Cardiac fibroblast (primary cell): ENCODE data around the gene PTK6.

Source experiments
- DNase-seq, 2 donors: peaks; one replicate each; pipeline versions ENCODE4 v3.0.0 to v3.0.0-alpha.2; 2010; ENCODE audit warnings: low read depth in 2 of 2
- H3K4me3 ChIP-seq, 2 donors: replicated peaks in 1 of 2; 1 replicate in 1 of 2; 2 replicates in 1 of 2; pipeline ENCODE4 v1.5.1; 2011; ENCODE audit warnings: low read depth in 2 of 2, low read length in 2 of 2, mild to moderate bottlenecking in 2 of 2, moderate library complexity in 1 of 2
- TF ChIP-seq, protein P1 (sequence below): IDR thresholded peaks from one replicate; pipeline ENCODE4 v1.5.1; 2011; ENCODE audit warnings: low read depth, mild to moderate bottlenecking, low read length, inconsistent platforms

The PTK6 gene

DNA sequence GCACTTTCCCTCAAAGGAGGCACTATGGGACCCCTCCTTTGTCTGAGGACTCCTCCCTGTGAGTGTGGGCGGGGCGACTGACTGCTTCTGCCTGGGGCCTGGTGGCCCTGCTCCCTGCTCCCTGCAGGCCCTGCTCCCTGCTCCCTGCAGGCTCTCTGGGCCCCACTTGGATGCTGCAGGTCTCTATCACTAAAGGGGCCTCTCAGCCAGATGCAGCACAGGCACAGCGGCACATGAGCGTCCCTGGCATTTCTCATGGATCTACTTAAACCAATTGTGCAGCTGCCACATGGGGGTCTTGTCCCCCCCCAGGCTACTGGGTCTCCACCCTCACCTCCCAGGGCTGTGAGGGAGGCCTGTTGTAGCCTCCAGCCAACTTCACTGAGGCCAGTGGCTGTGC lies 46.1 kb downstream of the PTK6 start:
- H3K4me3 ChIP-seq, result no peak overlapping the region
- DNase-seq, result no peak
- TF ChIP-seq, protein P1, sequence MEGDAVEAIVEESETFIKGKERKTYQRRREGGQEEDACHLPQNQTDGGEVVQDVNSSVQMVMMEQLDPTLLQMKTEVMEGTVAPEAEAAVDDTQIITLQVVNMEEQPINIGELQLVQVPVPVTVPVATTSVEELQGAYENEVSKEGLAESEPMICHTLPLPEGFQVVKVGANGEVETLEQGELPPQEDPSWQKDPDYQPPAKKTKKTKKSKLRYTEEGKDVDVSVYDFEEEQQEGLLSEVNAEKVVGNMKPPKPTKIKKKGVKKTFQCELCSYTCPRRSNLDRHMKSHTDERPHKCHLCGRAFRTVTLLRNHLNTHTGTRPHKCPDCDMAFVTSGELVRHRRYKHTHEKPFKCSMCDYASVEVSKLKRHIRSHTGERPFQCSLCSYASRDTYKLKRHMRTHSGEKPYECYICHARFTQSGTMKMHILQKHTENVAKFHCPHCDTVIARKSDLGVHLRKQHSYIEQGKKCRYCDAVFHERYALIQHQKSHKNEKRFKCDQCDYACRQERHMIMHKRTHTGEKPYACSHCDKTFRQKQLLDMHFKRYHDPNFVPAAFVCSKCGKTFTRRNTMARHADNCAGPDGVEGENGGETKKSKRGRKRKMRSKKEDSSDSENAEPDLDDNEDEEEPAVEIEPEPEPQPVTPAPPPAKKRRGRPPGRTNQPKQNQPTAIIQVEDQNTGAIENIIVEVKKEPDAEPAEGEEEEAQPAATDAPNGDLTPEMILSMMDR, result no peak

DNA sequence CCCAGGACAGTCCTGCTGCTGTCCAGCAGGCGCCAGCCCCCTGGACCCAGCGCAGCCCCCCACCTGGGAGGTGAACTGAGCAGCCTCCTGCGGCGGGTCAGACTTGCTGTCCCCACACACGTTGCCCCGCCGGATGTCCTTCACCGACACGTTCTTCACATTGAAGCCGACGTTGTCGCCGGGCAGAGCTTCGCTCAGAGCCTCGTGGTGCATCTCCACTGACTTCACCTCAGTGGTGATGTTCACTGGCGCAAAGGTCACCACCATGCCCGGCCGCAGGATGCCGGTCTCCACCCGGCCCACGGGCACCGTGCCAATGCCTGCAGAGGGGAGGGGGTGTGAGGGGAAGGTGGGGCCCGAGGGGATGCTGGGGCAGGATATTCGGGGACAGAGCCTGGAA lies 46.8 kb downstream of the PTK6 start:
- no peak for DNase-seq
- H3K4me3 ChIP-seq, result no peak overlapping the region
- TF ChIP-seq, protein P1, result no peak

DNA sequence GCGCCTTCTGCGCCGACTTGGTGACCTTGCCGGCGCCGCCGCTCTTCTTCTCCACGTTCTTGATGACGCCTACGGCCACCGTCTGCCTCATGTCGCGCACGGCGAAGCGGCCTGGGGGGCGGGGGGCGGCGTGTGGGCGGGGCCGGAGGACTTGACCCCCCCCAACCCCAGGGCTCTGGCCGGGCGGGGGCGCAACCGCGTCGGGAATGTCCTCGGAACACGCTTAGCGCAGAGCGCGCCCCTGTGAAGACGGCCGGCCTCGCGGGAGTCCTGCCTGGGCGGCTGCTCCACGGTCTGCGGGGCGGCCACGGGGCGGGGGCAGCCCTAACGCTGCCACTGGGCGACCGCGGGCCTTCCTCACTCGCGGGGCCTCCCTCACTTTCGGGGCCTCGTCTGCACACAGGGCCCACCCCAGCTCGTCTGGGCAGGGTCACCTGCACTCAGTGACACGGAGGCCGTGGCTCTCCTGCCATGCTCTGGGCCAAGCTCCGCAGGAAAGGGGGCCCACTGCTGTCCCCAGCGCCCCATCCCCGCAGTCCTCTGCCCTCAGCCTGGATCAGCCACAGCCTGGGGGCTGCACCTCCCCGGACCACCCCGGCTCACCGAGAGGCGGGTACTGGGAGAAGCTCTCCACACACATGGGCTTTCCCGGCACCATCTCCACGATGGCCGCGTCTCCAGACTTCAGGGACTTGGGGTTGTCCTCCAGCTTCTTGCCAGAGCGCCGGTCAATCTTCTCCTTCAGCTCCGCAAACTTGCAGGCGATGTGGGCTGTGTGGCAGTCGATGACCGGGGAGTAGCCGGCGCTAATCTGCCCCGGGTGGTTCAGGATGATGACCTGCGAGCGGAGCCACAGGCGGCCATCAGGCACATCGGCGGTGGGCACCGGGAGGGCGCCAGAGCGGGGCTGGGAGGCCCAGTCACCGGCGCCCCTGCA lies 48.6 kb downstream of the PTK6 start:
- TF ChIP-seq, protein P1, result no peak
- H3K4me3 ChIP-seq, result no peak overlapping the region
- no peak for DNase-seq

- H3K4me3 ChIP-seq, result no peak overlapping the region
- no peak for DNase-seq
- TF ChIP-seq, protein P1, result no peak
Observed at GRCh38 chr20:63487781-63488241, 49.4 kb downstream of the PTK6 start.

- no peak for DNase-seq
- no peak overlapping the region for H3K4me3 ChIP-seq
- TF ChIP-seq, protein P1, result no peak
Observed at GRCh38 chr20:63487116-63487764, 49.9 kb downstream of the PTK6 start.

GRCh38 chr20:63486300-63486855 lies 50.8 kb downstream of the PTK6 start:
- TF ChIP-seq, protein P1, result no peak
- DNase-seq, result no peak
- no peak overlapping the region for H3K4me3 ChIP-seq
